Esophagus squamous epithelium (tissue), 5 donors: Measurements from ENCODE around the gene MTX3. TPM values are rescaled to one million over a fixed set of nuclear protein-coding genes. Genes with fewer than 3 reads are reported as not detected.
A peak's percentile ranks its signal among the peaks of the same experiment; 100 is the strongest.

Source experiments
- DNase-seq: peaks from one replicate; lab custom pipeline; 2025; lab: John Stamatoyannopoulos, UW
- H3K27ac ChIP-seq, 4 donors: fragments of 200-600 bp; sonication (generic); one replicate each; pipeline ENCODE4 v1.5.1; 2016 to 2019; ENCODE audit warnings: mild to moderate bottlenecking in 1 of 4
- H3K27me3 ChIP-seq, 4 donors: fragments of 200-600 bp; sonication (generic); 1 replicate in 3 of 4; 2 replicates in 1 of 4; pipeline versions ENCODE4 v1.5.1 to v1.6.0; 2017 to 2021; ENCODE audit warnings: antibody characterized with exemption in 1 of 4
- H3K36me3 ChIP-seq, 3 donors: fragments of 200-600 bp; sonication (generic); one replicate each; pipeline ENCODE4 v1.5.1; 2016 to 2019
- H3K4me1 ChIP-seq, 3 donors: fragments of 200-600 bp; sonication (generic); one replicate each; pipeline ENCODE4 v1.5.1; 2017 to 2019
- H3K4me3 ChIP-seq, 4 donors: fragments of 200-600 bp; sonication (generic); 1 replicate in 3 of 4; 2 replicates in 1 of 4; pipeline ENCODE4 v1.5.1; 2016 to 2019; ENCODE audit warnings: mild to moderate bottlenecking in 2 of 4, moderate library complexity in 1 of 4
- H3K9me3 ChIP-seq, 3 donors: fragments of 200-600 bp; sonication (generic); one replicate each; pipeline ENCODE4 v1.5.1; 2016 to 2019
- POLR2A ChIP-seq, 4 donors: fragments of 450-650 bp; IDR thresholded peaks; one replicate each; pipeline ENCODE4 v1.6.1; 2017; ENCODE audit warnings: antibody characterized with exemption in 4 of 4, mild to moderate bottlenecking in 4 of 4, moderate library complexity in 3 of 4
- WGBS, 2 donors: methylation state at CpG; one replicate each; pipeline ENCODE4 v1.1.5; 2018; 5-methylcytosine and 5-hydroxymethylcytosine counted together
- intact Hi-C: fragments of 100-400 bp; cut with DNase I; formaldehyde crosslinking; loops from one replicate; pipeline ENCODE4 v1.15.0; 2022
- total RNA-seq, 4 donors: library from RNA; depleted of rRNA; stranded (reverse); fragments of >200 nt; gene quantifications; one replicate each; pipeline ENCODE4 v1.1.0, GENCODE V29; 2016
- TF ChIP-seq, protein P1 (sequence below), 6 experiments: fragments of 450-650 bp in 4 of 6; fragments of 200-600 bp in 2 of 6; sonication (generic) in 2 of 6; IDR thresholded peaks; one replicate each; pipeline ENCODE4 v1.5.1; 2016 to 2019; ENCODE audit warnings: antibody characterized with exemption in 6 of 6, mild to moderate bottlenecking in 4 of 6, moderate library complexity in 4 of 6
- donor health status: DM: yes; HTN: yes; CAD: no.

The MTX3 gene
- total RNA-seq, 4 donors from 2014 or later = 6.5 to 15.8 (median 12.3) TPM

DNA sequence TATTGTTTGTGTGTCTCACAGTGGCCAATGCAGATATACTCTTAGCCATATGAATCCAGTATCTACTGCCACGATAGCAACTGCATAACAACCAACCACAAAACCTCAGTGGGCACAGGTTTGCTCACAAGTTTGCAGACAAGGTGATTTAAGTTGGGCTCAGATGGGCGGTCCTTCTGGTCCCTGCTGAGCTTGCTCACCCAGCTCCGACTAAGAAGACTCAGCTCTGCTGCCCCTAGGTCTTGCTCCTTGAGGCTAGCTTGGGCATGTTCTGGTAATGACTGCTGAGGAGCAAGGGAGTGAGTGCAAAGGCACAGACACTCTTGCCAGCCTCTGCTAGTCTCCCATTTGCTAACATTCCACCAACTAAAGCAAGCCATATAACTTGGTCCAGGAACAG is 52.6 kb downstream of the MTX3 start:
- no peak overlapping the region for H3K4me3 ChIP-seq
- H3K36me3 ChIP-seq = no peaks in the 10 kb centered on the region
- H3K4me1 ChIP-seq = peaks cover 0 to 25% (median 8%) of the 10 kb centered on the region in 3 donors
- no peaks in the 10 kb centered on the region for H3K27me3 ChIP-seq
- intact Hi-C loops = no loop called here
- WGBS, 2 donors = 7 to 64% methylated on average over 2 to 3 of the region's 3 CpGs
- H3K9me3 ChIP-seq = no peaks in the 10 kb centered on the region
- H3K27ac ChIP-seq = peak overlapping the region in 2 of 4 donors; percentile 7 to 24
- TF ChIP-seq POLR2A (IDR thresholded peaks at IDR 0.05) = no peak
- TF ChIP-seq, protein P1, sequence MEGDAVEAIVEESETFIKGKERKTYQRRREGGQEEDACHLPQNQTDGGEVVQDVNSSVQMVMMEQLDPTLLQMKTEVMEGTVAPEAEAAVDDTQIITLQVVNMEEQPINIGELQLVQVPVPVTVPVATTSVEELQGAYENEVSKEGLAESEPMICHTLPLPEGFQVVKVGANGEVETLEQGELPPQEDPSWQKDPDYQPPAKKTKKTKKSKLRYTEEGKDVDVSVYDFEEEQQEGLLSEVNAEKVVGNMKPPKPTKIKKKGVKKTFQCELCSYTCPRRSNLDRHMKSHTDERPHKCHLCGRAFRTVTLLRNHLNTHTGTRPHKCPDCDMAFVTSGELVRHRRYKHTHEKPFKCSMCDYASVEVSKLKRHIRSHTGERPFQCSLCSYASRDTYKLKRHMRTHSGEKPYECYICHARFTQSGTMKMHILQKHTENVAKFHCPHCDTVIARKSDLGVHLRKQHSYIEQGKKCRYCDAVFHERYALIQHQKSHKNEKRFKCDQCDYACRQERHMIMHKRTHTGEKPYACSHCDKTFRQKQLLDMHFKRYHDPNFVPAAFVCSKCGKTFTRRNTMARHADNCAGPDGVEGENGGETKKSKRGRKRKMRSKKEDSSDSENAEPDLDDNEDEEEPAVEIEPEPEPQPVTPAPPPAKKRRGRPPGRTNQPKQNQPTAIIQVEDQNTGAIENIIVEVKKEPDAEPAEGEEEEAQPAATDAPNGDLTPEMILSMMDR (IDR thresholded peaks at IDR 0.05) = no peak
- no peak for DNase-seq

DNA sequence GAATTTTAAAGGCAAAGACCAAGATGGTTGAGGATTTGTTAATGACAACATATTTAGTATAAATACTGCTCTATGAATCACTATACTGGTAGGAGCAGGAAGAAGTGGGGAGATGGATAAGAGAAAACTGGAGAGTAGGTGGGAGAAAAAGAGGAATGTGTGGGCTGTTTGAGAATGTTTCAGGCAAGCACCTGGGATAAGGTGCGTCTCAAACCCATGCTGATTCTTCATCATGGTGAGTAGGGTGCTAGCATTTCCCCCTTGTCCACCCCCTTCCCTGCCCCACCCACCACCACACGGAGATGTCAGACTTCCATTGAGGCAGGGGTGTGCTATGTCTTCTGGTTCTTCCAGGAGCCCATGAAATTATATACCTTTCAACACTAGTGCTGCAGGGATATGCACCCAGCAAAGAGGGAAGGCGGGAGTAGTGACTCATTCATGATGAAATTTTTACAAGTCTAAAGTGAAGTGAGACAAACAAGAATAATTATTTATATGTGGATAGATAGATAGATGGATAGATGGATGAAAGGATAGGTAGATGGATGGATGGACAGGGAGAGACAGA is 54.3 kb downstream of the MTX3 start:
- intact Hi-C loops = no loop called here
- H3K9me3 ChIP-seq = no peaks in the 10 kb centered on the region
- TF ChIP-seq, protein P1 (IDR thresholded peaks at IDR 0.05) = no peak
- TF ChIP-seq POLR2A (IDR thresholded peaks at IDR 0.05) = no peak
- peaks cover 0 to 25% (median 8%) of the 10 kb centered on the region in 3 donors for H3K4me1 ChIP-seq
- DNase-seq = no peak
- no peak overlapping the region for H3K4me3 ChIP-seq
- 64 to 82% methylated on average over 2 to 3 of the region's 3 CpGs for WGBS, 2 donors
- no peaks in the 10 kb centered on the region for H3K27me3 ChIP-seq
- H3K36me3 ChIP-seq = no peaks in the 10 kb centered on the region
- H3K27ac ChIP-seq = no peak overlapping the region

DNA sequence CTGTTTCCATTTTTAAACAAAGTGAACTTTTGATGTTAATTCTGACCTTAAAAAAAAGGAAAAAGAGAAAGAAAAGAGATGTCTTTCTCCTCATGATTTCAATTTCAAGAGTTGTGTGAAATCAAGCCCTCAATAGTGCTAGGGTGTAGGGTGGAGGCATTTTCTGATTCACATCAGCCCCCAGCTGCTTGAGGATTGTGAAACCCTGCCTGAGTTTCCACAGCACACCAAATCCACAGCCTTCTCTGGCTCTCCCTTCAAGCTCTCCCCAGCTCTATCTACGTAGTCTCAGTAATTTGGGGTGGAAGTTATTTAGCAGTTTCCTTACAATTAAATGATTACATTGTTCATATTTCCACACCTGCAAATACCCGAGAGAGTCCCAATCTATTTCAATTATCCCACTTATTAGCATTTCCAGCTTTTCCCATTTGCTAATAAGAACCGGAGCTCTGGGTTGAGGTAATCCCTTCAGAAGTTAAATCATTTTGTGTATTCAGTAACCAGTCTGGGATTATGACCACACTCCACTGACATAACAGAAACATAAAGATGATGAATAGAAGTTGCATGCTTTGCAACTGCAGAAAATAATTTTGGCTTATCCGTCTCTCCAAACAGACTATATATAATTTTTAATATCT is 54.9 kb downstream of the MTX3 start:
- peaks cover 0 to 25% (median 8%) of the 10 kb centered on the region in 3 donors for H3K4me1 ChIP-seq
- no peaks in the 10 kb centered on the region for H3K27me3 ChIP-seq
- no peak for DNase-seq
- intact Hi-C loops = no loop called here
- no peak overlapping the region for H3K4me3 ChIP-seq
- no peak for TF ChIP-seq POLR2A (IDR thresholded peaks at IDR 0.05)
- TF ChIP-seq, protein P1 (IDR thresholded peaks at IDR 0.05) = no peak
- H3K36me3 ChIP-seq = no peaks in the 10 kb centered on the region
- H3K9me3 ChIP-seq = no peaks in the 10 kb centered on the region
- H3K27ac ChIP-seq = peak overlapping the region in 1 of 4 donors; percentile 26
- WGBS, 2 donors = 42 to 54% methylated on average over 4 of the region's 4 CpGs

DNA sequence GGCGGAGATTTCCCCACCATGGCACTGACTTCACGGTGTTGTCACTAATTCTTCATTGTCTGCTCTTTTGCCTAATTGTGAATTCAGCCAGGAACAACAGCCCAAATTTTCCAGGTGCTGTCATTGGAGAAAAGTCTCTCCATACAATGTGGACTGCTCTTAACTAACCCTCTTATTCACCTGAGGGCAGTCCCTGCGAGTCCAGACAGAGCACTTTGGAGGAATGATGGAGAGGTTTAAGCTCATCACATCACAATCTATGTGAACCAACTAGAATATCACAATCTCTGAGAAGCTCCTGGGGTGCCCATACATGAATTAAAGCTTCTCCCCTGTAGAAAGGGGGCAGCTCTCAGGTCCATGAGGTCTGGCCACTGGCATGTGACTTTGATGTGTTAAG is 56.4 kb downstream of the MTX3 start:
- TF ChIP-seq, protein P1 (IDR thresholded peaks at IDR 0.05) = no peak
- TF ChIP-seq POLR2A (IDR thresholded peaks at IDR 0.05) = no peak
- H3K36me3 ChIP-seq = no peaks in the 10 kb centered on the region
- intact Hi-C loops = no loop called here

More for the DNA sequence above, 56.4 kb downstream of the MTX3 start:
- no peaks in the 10 kb centered on the region for H3K9me3 ChIP-seq
- WGBS, 2 donors = 51 to 56% methylated on average over 3 of the region's 3 CpGs
- peaks cover 0 to 25% (median 8%) of the 10 kb centered on the region in 3 donors for H3K4me1 ChIP-seq
- H3K27me3 ChIP-seq = no peaks in the 10 kb centered on the region
- no peak for DNase-seq
- H3K27ac ChIP-seq = no peak overlapping the region
- no peak overlapping the region for H3K4me3 ChIP-seq
